Nephron (organoid): ENCODE measurements around the gene DNAH14.
"Not testable (repeated sequence)": the region's sequence is repeated elsewhere in the genome, so short reads cannot be mapped to it uniquely, and the experiment has no call there.

Source experiments
- H3K27ac Mint-ChIP-seq, 3 experiments: 2 replicates each; pipeline ENCODE4 v1.8.0; 2020; ENCODE audit warnings: mixed read lengths in 3 of 3, mild to moderate bottlenecking in 2 of 3, moderate library complexity in 1 of 3
- H3K27me3 Mint-ChIP-seq: 2 replicates; pipeline ENCODE4 v1.8.0; 2021; ENCODE audit warnings: low read depth, mild to moderate bottlenecking, moderate library complexity, mixed read lengths
- H3K36me3 Mint-ChIP-seq: 2 replicates; pipeline ENCODE4 v1.8.0; 2020; ENCODE audit warnings: low read depth, mixed read lengths
- H3K4me1 Mint-ChIP-seq: 2 replicates; pipeline ENCODE4 v1.8.0; 2020; ENCODE audit warnings: mixed read lengths
- H3K4me3 Mint-ChIP-seq, 3 experiments: 2 replicates each; pipeline ENCODE4 v1.8.0; 2020; ENCODE audit warnings: mild to moderate bottlenecking in 3 of 3, mixed read lengths in 3 of 3, moderate library complexity in 2 of 3
- H3K9me3 Mint-ChIP-seq: 2 replicates; pipeline ENCODE4 v1.8.0; 2020; ENCODE audit warnings: mixed read lengths
- TF ChIP-seq, protein P1 (sequence below), 3 experiments: fragments of 200-600 bp; sonication (generic); IDR thresholded peaks; one replicate each; pipeline ENCODE4 v1.5.0; 2021; ENCODE audit warnings: antibody characterized with exemption in 3 of 3; ENCODE audit not compliant: unreplicated experiment in 3 of 3

Gene DNAH14

DNA sequence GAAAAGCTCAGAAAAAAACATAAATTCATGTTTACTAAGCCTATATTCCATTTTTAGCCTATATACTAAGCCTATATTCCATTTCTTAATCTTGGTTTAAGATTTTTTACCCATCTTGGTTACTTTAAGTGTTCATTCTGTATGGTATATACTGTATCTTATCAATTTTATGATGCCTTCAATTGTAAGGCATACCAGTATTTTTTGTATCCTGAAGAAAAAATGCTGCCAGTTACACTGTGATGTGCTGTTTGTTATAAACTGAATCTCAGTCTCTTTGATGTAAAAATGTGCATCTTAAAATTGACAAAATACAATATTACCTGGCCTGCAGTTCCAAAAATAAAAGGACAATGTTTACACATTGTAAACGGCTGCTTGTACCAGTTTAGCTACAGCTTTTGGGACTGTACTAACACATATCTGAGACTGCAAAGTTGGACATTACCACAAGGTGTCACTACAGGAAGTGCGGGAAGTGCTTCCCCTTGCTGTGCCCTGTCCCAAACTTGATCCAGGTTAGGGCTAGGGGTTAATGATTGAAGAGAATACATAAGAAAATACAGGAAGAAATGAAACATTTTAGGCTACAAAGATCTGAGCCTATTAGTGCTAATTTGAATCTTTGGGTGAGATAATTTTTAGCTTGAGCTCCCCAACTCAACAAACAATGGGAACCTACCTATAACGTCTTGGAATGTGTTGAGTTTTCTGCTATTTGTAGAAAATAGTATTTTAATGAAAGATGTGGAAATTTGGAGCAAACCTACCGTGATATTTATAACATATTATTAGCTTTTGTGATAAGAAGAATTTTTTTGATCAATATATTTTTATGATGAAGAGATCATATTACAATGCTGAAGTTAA, 389.5 kb downstream of the DNAH14 start:
- Mint-ChIP-seq H3K9me3 (peaks cover 8% of the 10 kb centered on the region), H3K27ac (no peak overlapping the region), H3K27me3 (no peaks in the 10 kb centered on the region), H3K36me3 (peaks cover 7% of the 10 kb centered on the region), H3K4me1 (peaks cover 19% of the 10 kb centered on the region), H3K4me3 (no peak overlapping the region)
- TF ChIP-seq, protein P1, sequence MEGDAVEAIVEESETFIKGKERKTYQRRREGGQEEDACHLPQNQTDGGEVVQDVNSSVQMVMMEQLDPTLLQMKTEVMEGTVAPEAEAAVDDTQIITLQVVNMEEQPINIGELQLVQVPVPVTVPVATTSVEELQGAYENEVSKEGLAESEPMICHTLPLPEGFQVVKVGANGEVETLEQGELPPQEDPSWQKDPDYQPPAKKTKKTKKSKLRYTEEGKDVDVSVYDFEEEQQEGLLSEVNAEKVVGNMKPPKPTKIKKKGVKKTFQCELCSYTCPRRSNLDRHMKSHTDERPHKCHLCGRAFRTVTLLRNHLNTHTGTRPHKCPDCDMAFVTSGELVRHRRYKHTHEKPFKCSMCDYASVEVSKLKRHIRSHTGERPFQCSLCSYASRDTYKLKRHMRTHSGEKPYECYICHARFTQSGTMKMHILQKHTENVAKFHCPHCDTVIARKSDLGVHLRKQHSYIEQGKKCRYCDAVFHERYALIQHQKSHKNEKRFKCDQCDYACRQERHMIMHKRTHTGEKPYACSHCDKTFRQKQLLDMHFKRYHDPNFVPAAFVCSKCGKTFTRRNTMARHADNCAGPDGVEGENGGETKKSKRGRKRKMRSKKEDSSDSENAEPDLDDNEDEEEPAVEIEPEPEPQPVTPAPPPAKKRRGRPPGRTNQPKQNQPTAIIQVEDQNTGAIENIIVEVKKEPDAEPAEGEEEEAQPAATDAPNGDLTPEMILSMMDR (IDR thresholded peaks at IDR 0.05; ENCODE audit: unreplicated experiment in 3 of 3), result peak; percentile 70 to 83 (median 72)

DNA sequence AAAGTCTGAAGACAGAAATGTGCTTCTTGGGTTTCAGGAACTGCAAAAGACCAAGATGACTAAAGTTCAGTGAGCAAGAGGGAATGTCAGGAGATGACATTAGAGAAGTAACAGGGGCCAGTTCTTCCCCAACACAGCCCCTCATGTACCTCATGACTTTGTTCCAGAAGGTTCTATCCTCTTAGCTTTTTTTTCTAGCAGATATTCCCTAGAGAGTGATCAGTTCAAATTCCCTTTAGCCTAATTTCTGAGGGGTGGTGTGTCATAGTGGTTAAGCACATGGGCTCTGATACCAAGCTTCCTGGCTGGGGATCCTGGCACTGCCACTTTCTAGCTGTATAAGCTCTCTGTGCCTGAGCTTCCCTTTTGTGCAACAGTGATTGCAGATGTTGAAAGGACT, 390.4 kb downstream of the DNAH14 start:
- H3K27ac Mint-ChIP-seq, result no peak overlapping the region
- no peaks in the 10 kb centered on the region for H3K27me3 Mint-ChIP-seq
- TF ChIP-seq, protein P1 (IDR thresholded peaks at IDR 0.05; ENCODE audit: unreplicated experiment in 3 of 3), result no peak
- no peak overlapping the region for H3K4me3 Mint-ChIP-seq
- peaks cover 3% of the 10 kb centered on the region for H3K9me3 Mint-ChIP-seq
- H3K4me1 Mint-ChIP-seq, result peaks cover 19% of the 10 kb centered on the region
- H3K36me3 Mint-ChIP-seq, result peaks cover 3% of the 10 kb centered on the region

DNA sequence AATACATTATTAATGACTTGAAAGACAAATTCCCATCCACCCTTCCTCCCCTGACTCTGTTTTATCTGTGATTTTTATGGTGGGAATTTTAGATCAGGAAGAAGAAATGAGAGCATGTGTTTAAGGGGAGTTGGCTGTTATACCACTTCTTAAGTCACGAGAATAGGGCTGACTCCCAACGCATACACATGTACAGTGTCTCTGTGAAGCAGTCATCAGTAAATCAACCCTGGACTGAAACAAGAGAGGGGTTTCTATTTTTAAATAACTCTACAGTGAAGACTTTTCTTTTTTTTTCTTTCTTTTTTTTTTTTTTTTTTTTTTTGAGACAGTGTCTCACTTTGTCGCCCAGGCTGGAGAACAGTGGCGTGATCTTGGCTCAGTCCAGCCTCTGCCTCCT, 392.3 kb downstream of the DNAH14 start:
- TF ChIP-seq, protein P1 (IDR thresholded peaks at IDR 0.05; ENCODE audit: unreplicated experiment in 3 of 3), result no peak
- Mint-ChIP-seq H3K4me3 (no peak overlapping the region), H3K27me3 (no peaks in the 10 kb centered on the region), H3K36me3 (peaks cover 2% of the 10 kb centered on the region), H3K9me3 (no peaks in the 10 kb centered on the region), H3K4me1 (peaks cover 19% of the 10 kb centered on the region), H3K27ac (no peak overlapping the region)

DNA sequence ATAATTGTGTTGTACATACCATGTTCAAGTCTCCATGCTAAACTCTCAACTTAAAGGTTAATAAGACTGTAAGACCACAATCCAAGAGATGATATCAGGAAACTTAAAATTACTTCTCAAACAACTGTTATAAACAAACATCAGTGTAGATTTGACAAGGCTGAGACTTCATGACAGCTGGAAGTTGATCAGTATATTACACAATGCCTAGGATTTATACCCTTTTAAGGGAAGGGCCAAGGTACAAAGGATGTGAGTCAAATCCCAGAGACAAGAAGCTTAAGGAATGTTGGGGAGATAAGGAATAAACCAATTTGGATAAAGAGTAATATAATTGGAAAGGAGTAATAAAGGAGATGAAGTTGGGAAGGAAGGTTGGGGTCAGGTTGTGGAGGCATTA, 399.6 kb downstream of the DNAH14 start:
- H3K27me3 Mint-ChIP-seq, result no peaks in the 10 kb centered on the region
- H3K4me1 Mint-ChIP-seq, result no peaks in the 10 kb centered on the region
- no peak overlapping the region for H3K4me3 Mint-ChIP-seq

DNA sequence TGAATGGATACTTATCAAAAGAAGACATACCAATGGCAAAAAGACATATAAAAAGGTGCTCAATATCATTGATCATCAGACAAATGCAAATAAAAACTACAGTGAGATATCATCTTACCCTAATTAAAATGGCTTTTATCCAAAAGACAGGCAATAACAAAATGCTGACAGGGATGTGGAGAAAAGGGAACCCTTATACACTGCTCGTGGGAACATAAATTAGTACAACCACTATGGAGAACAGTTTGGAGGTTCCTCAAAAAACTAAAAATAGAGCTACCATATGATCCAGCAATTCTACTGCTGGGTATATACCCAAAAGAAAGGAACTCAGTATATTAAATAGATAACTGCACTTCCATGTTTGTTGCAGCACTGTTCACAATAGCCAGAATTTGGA, 400.5 kb downstream of the DNAH14 start:
- H3K27ac Mint-ChIP-seq, H3K4me1 Mint-ChIP-seq, H3K27me3 Mint-ChIP-seq, H3K9me3 Mint-ChIP-seq, H3K4me3 Mint-ChIP-seq: not testable (repeated sequence)
- peaks cover 10% of the 10 kb centered on the region for H3K36me3 Mint-ChIP-seq

More for the DNA sequence above, 399.6 kb downstream of the DNAH14 start:
- Mint-ChIP-seq H3K9me3 (no peaks in the 10 kb centered on the region), H3K27ac (no peak overlapping the region), H3K36me3 (peaks cover 10% of the 10 kb centered on the region)
- TF ChIP-seq, protein P1 (IDR thresholded peaks at IDR 0.05; ENCODE audit: unreplicated experiment in 3 of 3), result no peak

DNA sequence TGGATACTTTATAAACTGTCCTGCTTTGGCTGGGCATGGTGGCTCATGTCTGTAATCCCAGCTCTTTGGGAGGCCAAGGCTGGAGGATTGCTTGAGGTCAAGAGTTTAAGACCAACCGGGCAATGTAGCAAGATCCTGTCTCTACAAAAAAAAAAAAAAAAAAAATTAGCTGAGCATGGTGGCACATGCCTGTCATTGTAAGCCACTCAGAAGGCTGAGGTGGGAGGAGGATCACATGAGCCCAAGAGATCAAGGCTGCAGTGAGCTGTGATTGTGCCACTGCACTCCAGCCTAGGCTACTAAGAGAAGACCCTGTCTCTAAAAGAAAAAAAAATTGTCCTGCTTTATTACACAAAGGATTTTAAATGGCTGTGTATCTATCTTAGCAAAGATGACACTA, 403.2 kb downstream of the DNAH14 start:
- TF ChIP-seq, protein P1 (IDR thresholded peaks at IDR 0.05; ENCODE audit: unreplicated experiment in 3 of 3), result no peak
- H3K9me3 Mint-ChIP-seq, result no peaks in the 10 kb centered on the region
- H3K4me3 Mint-ChIP-seq, result no peak overlapping the region
- no peak overlapping the region for H3K27ac Mint-ChIP-seq
- H3K36me3 Mint-ChIP-seq, result peaks cover 3% of the 10 kb centered on the region
- no peaks in the 10 kb centered on the region for H3K4me1 Mint-ChIP-seq
- H3K27me3 Mint-ChIP-seq, result no peaks in the 10 kb centered on the region

DNA sequence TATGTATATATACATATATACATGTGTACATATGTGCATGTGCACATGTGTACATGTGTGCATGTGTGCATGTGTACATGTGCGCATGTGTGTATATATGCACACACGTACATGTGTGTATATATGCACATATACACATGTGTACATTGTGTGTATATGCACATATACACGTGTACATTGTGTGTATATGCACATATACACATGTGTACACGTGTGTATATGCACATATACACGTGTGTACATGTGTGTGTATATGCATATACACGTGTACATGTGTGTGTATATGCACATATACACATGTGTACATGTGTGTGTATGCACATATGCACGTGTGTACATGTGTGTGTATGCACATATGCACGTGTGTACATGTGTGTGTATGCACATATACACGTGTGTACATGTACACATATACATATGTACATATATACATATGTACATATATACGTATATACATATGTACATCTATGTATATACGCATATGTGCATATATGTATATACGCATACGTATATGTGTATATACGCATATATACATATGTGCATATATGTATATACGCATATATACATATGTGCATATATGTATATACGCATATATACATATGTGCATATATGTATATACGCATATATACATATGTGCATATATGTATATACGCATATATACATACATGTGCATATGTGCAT, 405.8 kb downstream of the DNAH14 start:
- H3K36me3 Mint-ChIP-seq, H3K4me3 Mint-ChIP-seq, H3K27me3 Mint-ChIP-seq, H3K27ac Mint-ChIP-seq, H3K4me1 Mint-ChIP-seq, H3K9me3 Mint-ChIP-seq: not testable (repeated sequence)
